ENCODE data around the gene DNM3. TPM values are rescaled to one million over a fixed set of nuclear protein-coding genes. Genes with fewer than 3 reads are reported as not detected.

Gene DNM3
- total RNA-seq, 1 donor from 2014 or later = 2.1 TPM

DNA sequence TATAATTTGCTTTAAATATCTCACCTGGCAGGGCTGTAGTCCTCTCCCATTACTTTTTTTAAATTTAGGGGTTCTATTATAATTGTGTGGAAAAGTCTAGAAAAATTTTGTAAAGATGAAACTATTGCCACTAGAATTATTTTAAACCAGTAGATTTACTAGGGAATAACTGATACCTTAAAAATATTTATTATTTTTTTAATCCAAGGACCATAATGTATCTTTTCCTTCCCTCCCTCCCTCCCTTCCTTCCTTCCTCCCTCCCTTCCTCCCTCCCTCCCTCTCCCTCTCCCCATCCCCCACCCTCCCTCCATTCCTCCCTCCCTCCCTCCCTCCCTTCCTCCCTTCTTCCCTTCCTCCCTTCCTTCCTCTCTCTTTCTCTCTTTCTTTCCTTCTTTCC is 90.5 kb downstream of the DNM3 start:
- Mint-ChIP-seq H3K36me3 (no peaks in the 10 kb centered on the region), H3K4me1 (ENCODE audit: unreplicated experiment) (no peaks in the 10 kb centered on the region), H3K9me3 (no peaks in the 10 kb centered on the region), H3K27me3 (peaks cover 3% of the 10 kb centered on the region), H3K27ac (no peak overlapping the region), H3K4me3 (no peak overlapping the region)
- TF ChIP-seq, protein P1, sequence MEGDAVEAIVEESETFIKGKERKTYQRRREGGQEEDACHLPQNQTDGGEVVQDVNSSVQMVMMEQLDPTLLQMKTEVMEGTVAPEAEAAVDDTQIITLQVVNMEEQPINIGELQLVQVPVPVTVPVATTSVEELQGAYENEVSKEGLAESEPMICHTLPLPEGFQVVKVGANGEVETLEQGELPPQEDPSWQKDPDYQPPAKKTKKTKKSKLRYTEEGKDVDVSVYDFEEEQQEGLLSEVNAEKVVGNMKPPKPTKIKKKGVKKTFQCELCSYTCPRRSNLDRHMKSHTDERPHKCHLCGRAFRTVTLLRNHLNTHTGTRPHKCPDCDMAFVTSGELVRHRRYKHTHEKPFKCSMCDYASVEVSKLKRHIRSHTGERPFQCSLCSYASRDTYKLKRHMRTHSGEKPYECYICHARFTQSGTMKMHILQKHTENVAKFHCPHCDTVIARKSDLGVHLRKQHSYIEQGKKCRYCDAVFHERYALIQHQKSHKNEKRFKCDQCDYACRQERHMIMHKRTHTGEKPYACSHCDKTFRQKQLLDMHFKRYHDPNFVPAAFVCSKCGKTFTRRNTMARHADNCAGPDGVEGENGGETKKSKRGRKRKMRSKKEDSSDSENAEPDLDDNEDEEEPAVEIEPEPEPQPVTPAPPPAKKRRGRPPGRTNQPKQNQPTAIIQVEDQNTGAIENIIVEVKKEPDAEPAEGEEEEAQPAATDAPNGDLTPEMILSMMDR (conservative IDR thresholded peaks at IDR 0.05) = no peak
- DNase-seq (ENCODE audit: extremely low spot score, unreplicated experiment) = no peak

DNA sequence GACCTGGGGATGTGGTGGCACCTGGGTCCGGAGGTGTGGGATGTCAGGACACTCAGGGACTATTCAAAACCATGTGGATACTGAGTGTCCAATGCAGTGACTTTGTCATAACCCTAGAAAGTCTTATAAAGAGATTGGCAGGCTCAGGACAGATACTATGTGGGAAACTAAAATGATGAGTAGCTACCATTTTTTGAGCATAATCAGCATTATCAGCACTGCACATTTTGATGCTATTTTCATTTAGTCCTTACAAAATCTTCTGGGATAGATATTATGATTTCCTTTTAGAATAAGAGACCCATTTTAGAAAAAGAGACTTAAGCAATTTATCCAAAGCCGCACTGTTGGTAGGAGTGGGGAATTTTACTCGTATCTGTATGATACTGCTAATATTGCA is 93.4 kb downstream of the DNM3 start:
- no peak for DNase-seq (ENCODE audit: extremely low spot score, unreplicated experiment)
- no peak overlapping the region for H3K4me3 Mint-ChIP-seq
- no peak overlapping the region for H3K27ac Mint-ChIP-seq
- no peaks in the 10 kb centered on the region for H3K4me1 Mint-ChIP-seq (ENCODE audit: unreplicated experiment)
- TF ChIP-seq, protein P1 (conservative IDR thresholded peaks at IDR 0.05) = no peak
- H3K9me3 Mint-ChIP-seq = no peaks in the 10 kb centered on the region
- H3K27me3 Mint-ChIP-seq = peaks cover 3% of the 10 kb centered on the region
- no peaks in the 10 kb centered on the region for H3K36me3 Mint-ChIP-seq

DNA sequence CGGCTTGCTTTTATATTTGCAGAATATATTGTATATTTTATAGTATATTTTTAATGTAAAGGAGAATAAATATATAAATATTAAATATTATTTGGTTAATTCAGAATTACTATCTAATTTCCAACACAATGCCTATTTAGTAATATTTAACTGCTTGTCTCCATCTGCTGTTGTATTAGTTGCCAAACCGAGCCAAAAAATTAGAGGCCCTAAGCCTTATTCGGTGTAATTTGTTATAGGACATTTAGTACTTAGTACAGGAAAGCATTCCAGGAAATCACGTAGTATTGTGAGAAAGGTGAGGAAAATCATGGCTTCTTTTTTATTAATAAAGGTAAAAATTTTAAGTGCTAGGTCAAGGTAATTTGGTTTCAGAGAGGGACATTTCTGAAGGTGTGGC is 93.8 kb downstream of the DNM3 start:
- no peak for DNase-seq (ENCODE audit: extremely low spot score, unreplicated experiment)
- H3K27me3 Mint-ChIP-seq = peaks cover 3% of the 10 kb centered on the region
- no peaks in the 10 kb centered on the region for H3K9me3 Mint-ChIP-seq
- no peak overlapping the region for H3K4me3 Mint-ChIP-seq
- TF ChIP-seq, protein P1 (conservative IDR thresholded peaks at IDR 0.05) = no peak
- no peaks in the 10 kb centered on the region for H3K4me1 Mint-ChIP-seq (ENCODE audit: unreplicated experiment)
- no peak overlapping the region for H3K27ac Mint-ChIP-seq
- H3K36me3 Mint-ChIP-seq = no peaks in the 10 kb centered on the region

DNA sequence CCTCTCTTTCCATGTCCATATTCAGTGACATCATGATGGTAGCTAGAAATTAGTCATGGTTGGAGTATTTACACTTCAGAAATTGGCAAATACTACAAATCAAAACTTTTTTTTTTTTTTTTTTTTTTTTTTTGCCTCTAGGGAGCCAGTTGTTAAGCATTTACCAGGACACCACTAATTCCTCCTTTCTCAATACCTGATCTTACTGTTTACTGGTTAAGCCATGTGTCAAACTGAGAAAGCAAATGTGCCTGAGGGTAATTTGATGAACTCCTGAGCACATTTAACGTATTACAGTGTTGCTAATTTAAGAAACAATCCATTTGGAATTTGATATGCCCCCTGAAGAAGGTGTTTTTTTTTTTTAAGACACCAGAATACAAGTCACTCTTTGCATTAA is 94.4 kb downstream of the DNM3 start:
- peaks cover under 1% of the 10 kb centered on the region for H3K27me3 Mint-ChIP-seq
- TF ChIP-seq, protein P1 (conservative IDR thresholded peaks at IDR 0.05) = no peak

DNA sequence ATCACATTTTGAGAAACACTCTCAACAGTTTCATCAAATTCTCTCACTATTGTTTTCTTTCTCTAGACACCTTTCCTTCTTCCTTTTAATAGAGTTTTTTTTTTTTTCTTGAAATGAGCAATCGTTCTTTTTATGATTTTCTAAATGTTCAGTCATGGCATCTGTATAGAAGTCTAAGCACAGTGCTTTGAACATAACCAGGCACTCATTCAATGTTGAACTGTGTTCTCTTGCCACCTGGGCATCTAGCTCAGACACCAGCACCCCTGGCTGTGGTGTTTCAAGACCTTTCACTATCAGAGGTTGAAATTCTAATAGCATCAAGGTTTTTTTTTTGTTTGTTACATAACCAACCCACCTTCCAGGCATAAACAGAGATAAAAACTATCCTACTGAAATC is 96.6 kb downstream of the DNM3 start:
- H3K27me3 Mint-ChIP-seq = no peaks in the 10 kb centered on the region
- H3K4me3 Mint-ChIP-seq = no peak overlapping the region

More for the DNA sequence above, 94.4 kb downstream of the DNM3 start:
- H3K4me1 Mint-ChIP-seq (ENCODE audit: unreplicated experiment) = no peaks in the 10 kb centered on the region
- no peak overlapping the region for H3K4me3 Mint-ChIP-seq
- H3K27ac Mint-ChIP-seq = no peak overlapping the region
- no peak for DNase-seq (ENCODE audit: extremely low spot score, unreplicated experiment)
- no peaks in the 10 kb centered on the region for H3K36me3 Mint-ChIP-seq
- no peaks in the 10 kb centered on the region for H3K9me3 Mint-ChIP-seq

More for the DNA sequence above, 96.6 kb downstream of the DNM3 start:
- TF ChIP-seq, protein P1 (conservative IDR thresholded peaks at IDR 0.05) = no peak
- DNase-seq (ENCODE audit: extremely low spot score, unreplicated experiment) = no peak
- H3K9me3 Mint-ChIP-seq = no peaks in the 10 kb centered on the region
- H3K27ac Mint-ChIP-seq = no peak overlapping the region
- no peaks in the 10 kb centered on the region for H3K4me1 Mint-ChIP-seq (ENCODE audit: unreplicated experiment)
- H3K36me3 Mint-ChIP-seq = no peaks in the 10 kb centered on the region
